Nasal cavity respiratory epithelium epithelial cell of viscerocranial mucosa (primary cell): Measurements from ENCODE around the gene DBNL. TPM values are rescaled to one million over a fixed set of nuclear protein-coding genes. Genes with fewer than 3 reads are reported as not detected.

ENCODE experiments used
- total RNA-seq: library from RNA; depleted of rRNA; stranded (reverse); fragments of >200 nt; gene quantifications from 2 replicates; pipeline ENCODE4 v1.2.3, GENCODE V29; 2014

DBNL gene
- 35.5 and 104 TPM in 2 replicates for total RNA-seq

DNA sequence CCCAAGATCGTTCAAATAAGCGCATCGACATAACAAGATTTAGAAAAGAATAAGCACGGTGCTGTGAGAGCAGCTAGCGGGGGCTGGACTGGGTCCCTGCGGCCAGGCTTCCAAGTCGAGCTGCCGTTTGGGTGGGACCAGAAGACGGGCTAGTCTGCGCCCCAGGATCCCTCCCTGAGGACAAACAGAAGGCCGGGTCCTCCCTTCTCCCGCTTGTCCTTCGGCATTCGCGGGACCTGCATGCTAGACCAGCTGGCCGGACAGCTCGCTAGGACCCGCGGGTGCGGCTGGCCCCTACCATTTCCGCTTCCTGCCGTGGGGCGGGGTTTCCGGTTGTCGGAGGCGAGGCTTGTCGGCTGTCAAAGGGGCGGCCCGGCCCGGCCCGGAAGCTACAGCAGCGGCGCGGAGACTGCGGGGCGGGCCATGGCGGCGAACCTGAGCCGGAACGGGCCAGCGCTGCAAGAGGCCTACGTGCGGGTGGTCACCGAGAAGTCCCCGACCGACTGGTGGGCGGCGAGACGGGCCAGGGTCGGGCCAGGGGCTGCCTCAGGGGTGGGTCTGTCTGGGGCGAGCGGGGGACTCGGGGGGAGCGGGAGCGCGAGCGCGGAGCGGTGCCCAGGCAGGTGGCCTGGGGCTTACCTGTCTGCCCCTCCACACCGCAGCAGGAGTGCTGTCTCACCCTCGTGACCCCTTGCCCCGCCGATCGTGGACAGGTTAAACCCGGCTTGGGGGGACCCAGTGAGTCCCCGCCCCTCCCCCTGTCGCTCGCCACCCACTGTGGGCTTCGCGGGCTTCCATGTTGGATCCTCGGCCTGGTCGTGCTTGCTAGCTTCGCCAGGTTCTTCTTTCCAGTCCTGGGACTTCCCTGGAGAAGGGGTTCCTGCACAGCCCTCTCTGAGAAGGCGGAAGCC lies at the start of gene DBNL:
TSS of gene DBNL (plus strand) at position 388 of the 911 bp plus-strand sequence. CDS start at position 424, 36 bp downstream.

DNA sequence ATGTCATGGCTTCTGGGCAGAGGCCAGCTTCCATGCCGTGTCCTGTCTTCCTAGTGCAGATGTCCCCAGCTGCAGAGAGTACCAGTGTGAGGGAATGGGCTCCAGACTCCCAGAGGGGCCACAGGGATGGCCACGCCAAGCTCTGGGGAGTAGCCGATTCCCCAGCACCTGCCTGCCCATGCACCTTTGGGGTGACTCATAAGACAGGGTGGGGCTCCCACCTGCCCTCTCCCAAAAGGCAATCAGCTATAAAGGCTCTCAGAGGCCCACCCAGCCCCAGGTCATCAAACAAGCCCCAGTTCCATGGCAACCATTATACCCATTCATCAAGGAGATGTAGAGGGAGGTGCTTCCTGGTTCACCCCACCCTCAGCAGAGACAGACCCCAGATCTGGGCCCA lies 47.0 kb upstream of the DBNL start, which contains the start of gene SPDYE1:
TSS of gene SPDYE1 (plus strand) at position 366 of the 400 bp plus-strand sequence. CDS start 2,053 bp downstream, outside the sequence.

DNA sequence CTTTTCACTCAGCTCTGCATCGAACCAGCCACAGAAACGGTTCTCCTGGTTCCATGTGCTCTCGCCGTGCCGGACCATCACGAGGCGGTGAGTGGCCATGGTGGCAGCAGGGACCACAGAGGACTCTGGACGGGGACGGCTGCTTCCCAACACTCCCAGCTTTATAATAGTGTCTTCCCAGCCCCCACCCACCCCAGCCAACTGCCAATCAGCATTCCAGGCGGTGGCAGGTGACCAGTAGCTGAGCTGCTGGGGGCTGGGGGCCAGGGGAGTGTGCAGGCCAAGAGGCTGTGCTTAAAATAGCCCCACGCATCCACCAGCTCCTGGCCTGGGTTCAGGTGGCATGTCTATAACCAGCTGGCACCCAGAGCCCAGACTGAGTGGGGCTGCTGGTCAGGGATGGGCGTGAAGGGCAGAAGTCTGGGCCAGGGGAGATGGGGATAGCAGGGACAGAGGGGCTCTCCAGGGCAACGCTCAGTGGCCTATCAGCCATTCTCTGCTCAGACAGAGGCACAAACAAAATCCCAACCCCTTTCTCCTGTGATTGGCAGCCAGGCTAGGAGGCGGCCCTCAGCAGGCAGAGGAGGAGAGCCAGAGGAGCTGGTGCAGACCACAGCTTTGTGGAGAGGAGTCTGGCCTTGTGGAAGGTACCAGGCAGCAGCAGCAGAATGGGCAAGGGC lies 21.1 kb downstream of the DBNL start, which contains the start of gene PGAM2:
TSS of gene PGAM2 (minus strand) at position 137 of the 680 bp plus-strand sequence. CDS start at position 99, 38 bp downstream.

DNA sequence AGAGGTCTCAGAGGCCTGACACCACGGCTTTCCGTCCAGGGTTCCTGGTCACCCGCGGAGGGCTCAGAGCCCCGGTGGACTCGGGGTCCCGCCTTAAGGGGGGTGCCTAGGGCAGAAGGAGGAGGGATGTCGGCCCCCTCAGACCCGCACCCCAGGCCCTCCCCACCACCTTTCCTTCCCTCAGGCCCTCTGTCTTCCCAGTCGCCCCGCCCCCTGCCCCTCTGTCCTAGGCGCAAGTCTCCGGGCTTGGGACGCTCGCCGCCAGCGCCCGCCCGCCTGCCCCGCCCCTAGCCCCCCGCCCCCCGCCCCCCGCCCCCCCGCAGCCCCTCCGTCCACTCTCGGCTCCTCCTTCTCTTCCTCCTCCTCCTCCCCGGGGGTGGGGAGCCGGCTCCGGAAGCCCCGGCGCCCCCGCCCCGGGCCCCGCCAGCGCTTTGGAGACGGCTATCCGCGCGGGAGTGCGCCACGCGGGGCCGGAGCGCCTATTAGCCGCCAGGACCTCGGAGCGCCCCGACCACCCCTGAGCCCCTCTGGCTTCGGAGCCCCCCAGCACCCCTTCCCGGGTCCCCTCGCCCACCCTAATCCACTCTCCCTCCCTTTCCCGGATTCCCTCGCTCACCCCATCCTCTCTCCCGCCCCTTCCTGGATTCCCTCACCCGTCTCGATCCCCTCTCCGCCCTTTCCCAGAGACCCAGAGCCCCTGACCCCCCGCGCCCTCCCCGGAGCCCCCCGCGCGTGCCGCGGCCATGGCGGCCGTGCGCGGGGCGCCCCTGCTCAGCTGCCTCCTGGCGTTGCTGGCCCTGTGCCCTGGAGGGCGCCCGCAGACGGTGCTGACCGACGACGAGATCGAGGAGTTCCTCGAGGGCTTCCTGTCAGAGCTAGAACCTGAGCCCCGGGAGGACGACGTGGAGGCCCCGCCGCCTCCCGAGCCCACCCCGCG lies 59.7 kb downstream of the DBNL start, which contains the start of gene AEBP1:
TSS of gene AEBP1 (plus strand) at position 423 of the 937 bp plus-strand sequence. CDS start at position 744, 321 bp downstream.

Other genes with a start within 250 kb of the DBNL start
- gene MRPS24, start 175.2 kb upstream of the DBNL start, total RNA-seq, result 46.5 and 70.4 TPM in 2 replicates
- gene URGCP, start 138.1 kb upstream of the DBNL start, total RNA-seq, result 33.5 and 37.7 TPM in 2 replicates
- gene UBE2D4, start 118.3 kb upstream of the DBNL start, total RNA-seq, result 5.6 and 6.5 TPM in 2 replicates
- not detected in 2 replicates for gene SPDYE1, start 46.8 kb upstream of the DBNL start, total RNA-seq
- not detected in 2 replicates for gene PGAM2, start 20.9 kb downstream of the DBNL start, total RNA-seq
- gene POLM, start 37.8 kb downstream of the DBNL start, total RNA-seq, result 6.5 and 7.9 TPM in 2 replicates
- gene AEBP1, start 59.6 kb downstream of the DBNL start, total RNA-seq, result 1.3 and 2.4 TPM in 2 replicates
- gene POLD2, start 78.8 kb downstream of the DBNL start, total RNA-seq, result 103 and 110 TPM in 2 replicates
- 0.34 and 0.43 TPM in 2 replicates for gene MYL7, start 96.6 kb downstream of the DBNL start, total RNA-seq
- 0.14 and 0.34 TPM in 2 replicates for gene GCK, start 144.7 kb downstream of the DBNL start, total RNA-seq
- gene YKT6, start 156.3 kb downstream of the DBNL start, total RNA-seq, result 87.1 and 104 TPM in 2 replicates